Posterior vena cava (tissue), 2 donors: ENCODE data around the gene LDHD. TPM values are rescaled to one million over a fixed set of nuclear protein-coding genes. Genes with fewer than 3 reads are reported as not detected.
"Not testable (repeated sequence)": the region's sequence is repeated elsewhere in the genome, so short reads cannot be mapped to it uniquely, and the experiment has no call there.

Experiments used
- DNase-seq: peaks from one replicate; pipeline ENCODE4 v3.0.0-alpha.2; 2020; ENCODE audit warnings: low spot score
- intact Hi-C, 2 donors: fragments of 100-400 bp; cut with DNase I; formaldehyde crosslinking; loops; one replicate each; pipeline versions ENCODE4 v1.14.1 to v1.14.2; 2022 to 2023
- total RNA-seq, 2 donors: library from RNA; stranded (reverse); fragmentation: NEBNext Ultra II Directional; extraction: Animal tissue kit (Norgen Biotek cat#: 25700); gene quantifications; one replicate each; pipeline ENCODE4 v1.2.1, GENCODE V29; 2021
- donor health status: DM: yes; HTN: yes; CAD: no.
- donor health status: DM: yes; HTN: yes; CAD: no.

LDHD gene
- total RNA-seq, 2 donors from 2014 or later = 0.52 to 2.3 TPM

DNA sequence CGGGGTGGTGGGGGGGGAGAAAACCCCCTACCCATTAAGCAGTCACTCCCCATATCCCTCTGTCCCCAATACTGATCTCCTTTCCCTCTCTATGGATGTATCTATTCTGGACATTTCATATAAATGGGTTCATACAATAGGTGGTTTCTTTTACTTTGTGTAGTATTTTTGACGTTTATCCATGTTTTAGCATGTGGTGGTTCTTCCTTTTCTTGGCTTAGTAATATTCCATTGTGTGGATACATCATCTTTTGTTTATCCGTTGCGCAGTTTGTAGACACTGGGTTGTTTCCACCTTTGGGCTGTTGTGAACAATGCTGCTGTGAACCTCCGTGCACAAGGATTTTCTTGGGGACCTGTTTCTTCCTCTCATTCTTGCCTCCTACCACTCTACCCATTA lies 12.6 kb downstream of the LDHD start:
- intact Hi-C loops = loop anchor here (1.0 to 10.0 kb wide), 2 partner anchors 30 to 59 kb away; no protein-coding TSS in a partner anchor
- DNase-seq = no peak

DNA sequence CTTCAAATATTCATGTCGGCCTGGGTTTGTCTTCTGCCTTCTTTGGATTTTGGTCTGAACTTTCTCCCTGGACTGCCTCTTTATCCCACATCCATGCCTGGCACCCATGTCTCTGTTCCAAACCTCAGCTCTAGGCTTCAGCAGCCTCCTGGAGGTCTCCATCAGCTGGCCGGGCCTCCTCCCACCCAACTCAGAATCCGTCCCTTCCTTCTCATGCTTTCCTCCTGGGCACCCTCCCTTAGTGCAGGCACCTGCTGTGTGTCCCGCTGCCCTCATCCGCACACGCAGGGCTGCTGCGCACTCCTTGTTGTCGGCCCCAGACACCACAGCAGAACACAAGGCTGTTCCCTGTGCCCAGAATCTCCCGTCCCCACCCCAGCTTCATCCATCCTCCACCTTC lies 14.0 kb downstream of the LDHD start:
- intact Hi-C loops = loop anchor here in 1 of 2 donors (10.0 kb wide), 1 partner anchor 58 kb away; no protein-coding TSS in a partner anchor
- DNase-seq = no peak

DNA sequence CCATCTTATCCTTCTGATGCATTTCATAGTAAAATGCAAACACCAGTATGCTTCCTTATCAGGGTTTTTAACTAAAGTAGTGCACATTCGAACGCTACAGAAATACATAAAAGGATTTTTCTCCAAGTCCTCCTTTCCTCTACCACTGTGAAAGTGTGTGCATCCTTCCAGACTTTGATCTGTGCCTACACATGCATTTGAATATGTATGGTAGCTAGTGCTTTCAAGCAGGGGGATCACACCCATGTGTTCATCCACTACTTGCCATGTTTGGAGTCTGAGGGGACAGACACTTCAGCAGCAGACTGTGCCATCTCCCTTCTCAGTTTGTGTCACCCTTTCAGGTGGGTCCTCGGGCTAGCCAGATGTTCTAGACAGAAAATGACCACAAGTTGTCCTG lies 14.9 kb downstream of the LDHD start:
- DNase-seq = no peak

DNA sequence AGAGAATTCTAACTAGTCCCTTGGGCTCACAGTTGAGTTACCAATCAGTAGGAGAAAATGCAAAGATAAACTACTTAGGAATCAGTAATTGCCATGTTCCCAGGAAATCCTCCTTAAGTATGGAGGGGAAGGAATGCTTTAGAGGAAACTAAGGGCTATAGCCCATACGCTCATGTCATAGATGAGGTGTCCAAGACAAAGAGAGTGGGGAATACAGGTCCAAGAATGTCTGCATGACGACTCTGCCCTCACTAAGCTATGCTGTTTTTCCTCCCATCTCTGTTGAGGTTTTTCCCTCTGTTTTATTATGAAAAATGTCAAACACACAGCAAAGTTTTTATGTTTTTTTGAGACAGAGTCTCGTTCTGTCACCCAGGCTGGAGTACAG lies 16.0 kb downstream of the LDHD start:
- DNase-seq = no peak
- intact Hi-C loops = loop anchor here in 1 of 2 donors (10.0 kb wide), 1 partner anchor 56 kb away; no protein-coding TSS in a partner anchor

More for the DNA sequence above, 14.9 kb downstream of the LDHD start:
- intact Hi-C loops = loop anchor here in 1 of 2 donors (10.0 kb wide), 1 partner anchor 57 kb away; no protein-coding TSS in a partner anchor

DNA sequence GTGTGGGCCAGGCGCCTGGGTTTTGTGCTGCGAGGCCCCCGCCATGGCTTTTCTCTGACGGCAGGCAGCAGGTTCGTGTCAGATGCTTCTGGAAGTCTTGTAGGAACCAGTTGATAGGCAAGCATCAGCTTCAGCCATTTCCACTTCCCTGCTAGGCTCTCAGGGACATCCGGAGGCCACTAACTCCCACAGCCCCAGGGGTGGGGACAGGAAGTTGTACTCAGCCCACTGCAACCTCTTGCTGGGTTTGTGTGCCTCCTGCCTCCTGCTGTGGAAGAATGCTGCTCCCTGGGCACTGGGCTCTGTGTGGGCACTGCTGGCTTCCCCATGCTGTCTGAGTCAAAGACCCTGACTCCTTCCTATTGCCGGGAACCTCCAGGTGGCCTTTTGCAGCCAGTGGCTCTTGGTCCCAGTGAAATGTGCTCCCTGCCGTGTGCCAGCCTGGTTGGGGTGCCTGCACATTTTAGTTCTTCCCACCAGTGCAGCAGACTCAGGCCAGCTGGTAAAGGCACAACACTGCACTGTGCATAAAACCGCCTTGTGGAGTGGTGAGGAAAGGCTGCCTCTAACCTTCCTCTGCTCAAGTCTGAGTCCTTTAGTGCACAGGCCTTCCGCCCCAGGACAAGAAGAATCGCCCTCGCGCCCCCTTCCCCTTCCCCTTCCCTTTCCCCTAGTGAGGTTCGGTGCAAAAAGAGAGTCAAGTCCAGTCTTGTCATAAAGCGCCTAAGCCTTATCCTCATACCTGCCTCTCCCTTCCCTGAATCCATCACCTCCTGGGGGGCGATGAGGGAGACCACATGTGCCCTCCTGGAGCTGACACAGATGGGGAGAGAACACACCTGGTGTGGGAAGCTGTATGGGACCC lies 16.6 kb downstream of the LDHD start:
- DNase-seq = no peak
- intact Hi-C loops = loop anchor here in 1 of 2 donors (10.0 kb wide), 1 partner anchor 55 kb away; no protein-coding TSS in a partner anchor

DNA sequence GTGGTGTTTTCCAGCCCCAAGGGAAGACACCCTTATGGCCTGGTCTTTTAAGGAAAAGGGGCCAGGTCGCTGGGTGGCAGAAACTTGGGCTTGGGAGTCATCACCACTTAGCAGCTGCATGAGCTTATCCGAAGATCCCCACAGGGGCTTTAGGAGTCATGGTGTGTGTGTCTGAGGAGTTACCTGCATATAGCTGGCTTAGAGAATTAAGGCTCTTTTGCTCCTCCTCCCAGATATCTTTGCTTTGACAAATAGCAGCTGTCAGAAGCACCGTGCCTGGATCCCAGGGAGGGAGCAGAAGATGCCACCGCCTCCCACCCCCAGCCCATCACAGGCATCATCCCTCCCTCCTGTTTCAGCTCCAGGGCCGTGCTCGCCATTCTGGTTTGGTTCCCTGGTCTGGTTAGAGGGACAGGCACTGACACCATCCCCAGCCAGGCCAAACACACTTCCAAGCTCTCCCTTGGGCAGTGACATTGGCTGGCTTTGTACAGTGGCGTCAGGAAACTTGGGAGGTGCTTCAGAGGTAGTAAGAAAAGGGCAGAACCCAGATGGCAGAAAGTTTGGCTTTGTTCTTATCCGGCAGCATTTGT lies 17.4 kb downstream of the LDHD start:
- intact Hi-C loops = no loop called here
- DNase-seq = no peak

DNA sequence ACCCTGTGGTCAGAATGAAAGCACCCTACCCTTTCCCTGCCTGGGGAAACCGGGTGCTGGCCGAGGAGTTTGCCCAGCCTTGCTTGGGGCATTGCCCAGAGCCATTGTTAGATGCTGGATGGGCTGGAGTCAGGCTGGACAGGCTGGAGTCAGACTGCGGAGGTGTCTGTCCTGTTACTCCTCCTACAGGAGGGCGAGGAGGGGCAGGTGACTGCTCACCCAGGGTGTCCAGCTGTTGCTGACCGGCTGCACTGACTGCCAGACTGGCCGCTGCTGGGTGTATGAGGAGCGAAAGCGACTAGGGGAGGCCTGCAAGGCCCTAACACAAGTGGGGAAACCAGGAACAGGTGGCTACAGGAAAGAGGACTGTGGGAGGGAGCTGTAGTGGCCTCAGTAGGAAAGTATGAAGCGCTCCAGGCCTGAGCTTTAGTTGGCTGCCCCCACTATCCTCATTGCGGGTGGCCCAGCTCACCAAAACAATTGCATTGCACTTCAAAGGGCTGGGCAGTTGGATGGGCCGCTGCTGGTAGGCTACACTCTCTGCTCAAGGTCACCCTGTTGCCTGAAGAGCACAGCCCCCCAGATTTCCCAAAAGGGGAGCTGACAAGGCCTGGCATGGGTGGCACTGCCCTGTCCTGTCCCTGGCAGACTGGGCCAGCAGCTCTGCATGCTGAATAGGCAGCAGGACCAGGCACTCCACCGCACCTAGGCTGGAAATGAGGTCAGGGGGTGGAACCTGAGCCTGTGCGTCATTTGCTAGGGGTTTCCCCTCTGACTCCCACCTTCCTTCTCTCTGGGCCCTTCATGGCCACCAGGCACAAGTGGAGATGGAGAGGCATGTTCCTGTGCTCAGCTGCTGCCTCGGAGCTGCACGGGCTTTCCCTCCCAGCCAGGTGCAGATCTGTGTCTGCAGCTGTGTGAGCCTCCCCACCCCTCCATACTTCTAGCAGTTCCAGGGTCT lies 18.4 kb downstream of the LDHD start:
- intact Hi-C loops = no loop called here
- no peak for DNase-seq

DNA sequence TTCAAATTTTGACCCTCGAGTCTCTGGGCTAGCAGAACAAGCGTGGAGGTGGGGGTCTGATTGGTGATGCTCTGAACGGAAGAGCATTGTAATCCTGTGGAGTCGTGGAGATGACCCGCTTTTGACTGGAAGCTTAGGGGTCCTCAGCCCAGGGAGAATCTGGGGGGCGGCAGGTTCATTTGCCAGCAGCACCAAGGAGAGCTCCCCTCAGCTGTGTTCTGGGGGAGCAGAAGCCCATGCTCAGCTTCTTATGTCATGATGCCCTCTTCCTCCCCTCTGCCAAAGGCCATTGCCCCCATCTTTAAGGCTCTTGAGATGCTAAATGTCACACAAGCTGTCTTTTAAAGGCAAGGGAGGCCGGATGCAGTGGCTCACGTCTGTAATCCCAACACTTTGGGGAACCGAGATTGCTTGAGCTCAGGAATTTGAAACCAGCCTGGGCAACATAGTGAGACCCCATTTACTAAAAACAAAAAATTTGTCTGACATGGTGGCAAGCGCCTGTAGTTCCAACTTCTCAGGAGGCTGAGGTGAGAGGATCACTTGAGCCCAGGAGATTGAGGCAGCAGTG lies 19.3 kb downstream of the LDHD start:
- DNase-seq = no peak
- intact Hi-C loops = no loop called here

DNA sequence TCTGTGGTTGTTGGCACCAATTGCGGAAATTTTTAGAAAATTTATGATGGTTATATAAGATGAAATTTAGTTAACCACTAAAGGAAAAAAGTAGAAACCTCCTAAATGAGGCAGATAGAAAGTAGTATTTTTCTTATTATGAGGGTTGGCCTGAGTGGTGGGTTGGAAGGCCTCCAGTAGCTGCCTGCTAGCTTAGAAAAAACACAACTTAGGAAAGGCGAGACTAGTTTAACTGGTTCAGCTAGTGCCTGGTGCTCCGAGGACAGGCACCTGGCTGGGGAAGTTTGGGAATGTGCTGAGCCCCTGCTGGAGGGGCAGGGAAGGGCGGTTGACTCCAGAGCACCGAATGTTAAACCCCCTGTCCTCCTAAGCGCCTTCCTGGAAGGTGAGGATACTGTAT lies 19.9 kb downstream of the LDHD start:
- intact Hi-C loops = no loop called here
- DNase-seq = no peak

DNA sequence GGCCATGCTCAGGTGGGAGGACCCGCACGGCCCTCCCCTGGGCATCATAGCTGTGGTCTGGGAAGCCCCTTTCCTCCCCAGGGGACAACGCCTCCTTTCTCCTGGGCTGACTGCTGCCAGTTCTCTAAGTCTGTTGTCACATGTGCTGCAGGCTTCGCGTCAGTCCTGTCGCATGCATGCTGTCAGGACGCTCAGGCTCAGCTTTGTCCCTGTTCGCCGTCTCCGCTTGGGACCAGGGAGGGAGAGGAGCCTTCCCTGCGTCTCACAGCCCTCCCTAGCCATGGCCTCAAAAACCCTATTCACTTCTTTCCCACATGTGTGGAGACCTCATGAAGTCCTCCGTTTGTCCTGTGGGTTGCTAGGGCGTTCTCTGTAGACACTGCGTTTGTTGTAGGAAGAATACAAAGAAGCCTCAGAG lies 21.4 kb downstream of the LDHD start:
- DNase-seq = no peak
- intact Hi-C loops = no loop called here

DNA sequence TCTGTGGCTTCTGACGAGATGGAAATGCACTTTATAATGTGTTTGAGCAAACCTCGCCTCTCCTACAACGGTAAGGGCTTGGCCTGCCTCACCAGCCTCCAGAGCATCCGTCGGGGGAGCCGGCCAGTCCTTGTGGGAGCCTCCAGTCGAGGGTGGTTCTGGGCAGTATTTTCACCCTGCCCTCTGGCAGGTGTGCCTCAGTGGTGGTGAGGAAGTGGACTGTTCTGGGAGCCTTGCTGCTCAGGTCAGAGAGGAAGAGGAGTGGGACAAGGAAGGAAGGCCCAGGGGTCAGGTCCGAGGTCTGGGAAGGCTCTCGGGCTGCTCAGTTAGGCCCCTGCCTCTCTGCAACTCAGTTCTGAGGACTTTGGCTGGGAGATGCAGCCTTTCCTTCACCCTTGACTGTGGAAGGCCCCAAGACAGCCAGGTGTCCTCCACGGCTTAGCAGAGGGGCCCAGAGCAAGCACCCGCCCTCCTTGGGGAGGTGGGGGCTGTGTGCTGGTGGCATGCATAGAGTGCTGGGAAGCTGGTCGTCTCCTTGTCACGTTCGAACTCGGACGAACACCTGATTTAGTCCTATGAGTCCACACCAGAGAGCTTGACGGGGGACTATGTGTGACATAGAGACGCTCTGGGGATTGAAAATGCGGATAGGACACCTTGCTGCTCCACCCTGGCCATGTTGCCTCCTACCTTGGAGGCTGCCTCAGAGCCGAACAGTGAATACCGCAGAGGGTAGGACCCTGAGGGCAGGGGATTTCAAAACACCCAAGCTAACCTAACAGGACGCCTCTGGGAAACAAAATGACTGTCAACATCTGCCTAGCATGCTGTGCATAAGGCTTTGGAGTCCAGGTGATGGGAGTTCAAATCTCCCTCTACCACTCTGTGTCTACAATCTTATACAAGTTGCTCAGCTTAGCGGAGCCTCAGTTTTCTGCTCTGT lies 22.7 kb downstream of the LDHD start:
- no peak for DNase-seq
- intact Hi-C loops = no loop called here

DNA sequence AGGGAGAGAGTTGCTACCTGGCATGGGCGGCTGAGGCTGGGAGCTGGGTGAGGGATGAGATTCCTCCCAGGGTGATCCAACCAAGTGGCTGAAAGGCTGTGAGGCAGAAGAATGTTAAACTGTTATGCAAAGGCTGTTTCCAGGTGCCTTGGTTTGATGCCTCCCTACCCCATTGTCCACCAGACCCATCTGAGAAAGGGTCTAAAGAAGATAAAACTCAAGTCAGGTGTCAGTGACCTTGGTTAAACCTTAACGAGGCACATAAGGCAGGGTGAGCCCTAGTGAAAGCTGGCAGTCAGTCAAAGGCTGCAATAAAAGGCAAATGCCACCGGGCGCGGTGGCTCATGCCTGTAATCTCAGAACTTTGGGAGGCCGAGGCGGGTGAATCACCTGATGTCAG lies 23.8 kb downstream of the LDHD start:
- no peak for DNase-seq
- intact Hi-C loops = no loop called here

DNA sequence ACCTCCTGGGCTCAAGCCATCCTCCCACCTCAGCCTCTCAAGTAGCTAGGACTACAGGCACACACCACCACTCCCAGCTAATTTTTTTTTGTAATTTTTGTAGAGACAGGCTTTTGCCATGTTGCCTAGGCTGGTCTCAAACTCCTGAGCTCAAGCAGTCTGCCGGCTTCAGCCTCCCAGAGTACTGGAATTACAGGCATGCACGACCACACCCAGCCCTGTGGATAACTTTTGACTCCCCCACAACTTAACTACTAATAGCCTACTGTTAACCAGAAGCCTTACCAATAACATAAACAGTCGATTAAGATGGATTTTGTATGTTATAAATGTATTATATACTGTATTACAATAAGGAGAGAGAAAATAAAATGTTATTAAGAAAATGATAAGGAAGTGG lies 25.0 kb downstream of the LDHD start:
- intact Hi-C loops, DNase-seq: not testable (repeated sequence)

DNA sequence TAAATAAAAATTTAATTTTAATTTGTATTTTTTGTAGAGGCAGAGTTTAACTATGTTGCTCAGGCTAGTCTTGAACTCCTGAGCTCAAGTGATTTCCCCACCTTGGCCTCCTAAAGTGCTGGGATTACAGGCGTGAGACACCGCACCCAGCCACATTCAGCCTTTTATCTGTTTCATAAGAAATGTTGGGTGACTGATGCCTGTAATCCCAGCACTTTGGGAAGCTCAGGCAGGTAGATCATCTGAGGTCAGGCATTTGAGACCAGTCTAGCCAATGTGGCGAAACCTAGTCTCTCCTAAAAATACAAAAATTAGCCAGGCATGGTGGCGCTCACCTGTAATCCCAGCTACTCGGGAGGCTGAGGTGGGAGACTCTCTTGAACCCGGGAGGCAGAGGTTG lies 25.7 kb downstream of the LDHD start:
- DNase-seq, intact Hi-C loops: not testable (repeated sequence)

DNA sequence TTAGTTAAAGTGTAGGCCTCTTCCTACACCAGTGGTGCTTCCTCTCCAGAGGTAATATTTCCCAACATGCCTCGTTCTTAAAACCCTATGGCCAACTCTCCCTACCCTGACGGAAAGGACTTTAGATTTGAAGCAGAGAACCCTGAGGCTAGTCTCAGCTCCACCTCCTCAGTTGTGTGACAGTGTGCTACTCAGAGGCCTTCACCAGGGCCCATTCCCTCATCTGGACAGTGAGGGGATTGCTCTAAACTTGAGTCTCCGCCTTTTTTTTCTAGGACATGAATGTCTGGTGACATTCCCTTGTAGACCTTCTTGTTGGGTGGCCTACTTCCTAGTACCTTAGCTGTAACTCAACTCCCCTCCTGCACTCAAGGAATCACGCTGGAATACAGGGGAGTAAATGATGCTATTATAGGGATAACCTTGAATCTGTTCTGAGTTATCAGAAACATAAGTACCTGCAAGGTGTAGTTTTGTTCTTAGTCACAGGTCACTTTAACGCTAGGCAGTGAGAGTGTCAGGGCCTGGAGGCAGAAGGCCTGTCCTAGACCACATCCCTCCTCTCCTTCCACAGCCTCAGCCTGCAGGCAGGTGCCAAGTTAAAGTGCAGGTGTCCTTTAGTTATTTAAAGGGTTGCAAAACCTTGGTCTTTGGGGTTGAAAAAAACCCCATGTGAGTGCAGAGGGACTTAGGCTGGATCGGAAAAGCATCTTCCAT lies 26.9 kb downstream of the LDHD start:
- no peak for DNase-seq
- intact Hi-C loops = no loop called here

DNA sequence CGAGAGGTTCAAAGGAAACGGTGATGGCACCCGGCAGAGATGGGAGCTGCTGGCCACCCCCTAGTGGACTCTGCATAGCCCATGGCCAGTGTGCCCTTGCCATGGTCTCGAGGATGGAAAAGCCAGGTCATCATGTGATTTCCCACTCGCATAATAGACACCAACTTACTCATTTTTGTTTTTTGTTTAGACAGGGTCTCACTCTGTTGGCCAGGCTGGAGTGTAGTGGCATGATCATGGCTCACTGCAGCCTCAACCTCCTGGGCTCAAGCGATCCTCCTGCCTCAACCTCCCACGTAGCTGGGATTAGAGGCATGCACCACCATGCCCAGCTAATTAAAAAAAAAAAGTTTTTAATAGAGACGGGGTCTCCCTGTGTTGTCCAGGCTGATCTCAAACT lies 27.6 kb downstream of the LDHD start:
- DNase-seq = no peak
- intact Hi-C loops = no loop called here

DNA sequence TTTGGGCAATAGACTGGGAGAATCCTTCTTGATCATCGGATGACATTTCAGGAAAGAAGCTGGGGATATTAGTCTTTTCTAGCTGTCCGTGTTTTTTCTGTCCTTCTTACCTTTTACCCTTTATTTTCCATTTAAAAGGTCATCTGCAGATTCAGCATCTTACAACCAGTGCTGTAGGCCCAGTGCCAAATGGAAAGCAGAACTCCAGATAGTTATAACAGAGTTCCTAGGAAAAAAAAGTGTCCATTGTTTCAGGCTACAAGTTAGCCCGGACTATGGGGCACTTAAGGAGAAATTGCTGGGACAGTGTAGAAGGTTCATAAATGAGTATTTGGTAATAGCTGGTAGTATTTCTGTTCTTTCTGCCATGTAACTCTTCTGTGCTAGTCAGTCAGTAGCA lies 28.4 kb downstream of the LDHD start:
- intact Hi-C loops = no loop called here
- no peak for DNase-seq
